Stimulated activated CD8-positive, alpha-beta memory T cell treated with anti-CD3 and anti-CD28 coated beads, Interleukin-15, amount 100 ng/mL, for 48 hours (primary cell): ENCODE data around the gene ATP5IF1.

ENCODE experiments used
- DNase-seq, 2 donors: peaks; one replicate each; pipeline ENCODE4 v3.0.0-alpha.2; 2020; ENCODE audit warnings: low read depth in 2 of 2

The ATP5IF1 gene

DNA sequence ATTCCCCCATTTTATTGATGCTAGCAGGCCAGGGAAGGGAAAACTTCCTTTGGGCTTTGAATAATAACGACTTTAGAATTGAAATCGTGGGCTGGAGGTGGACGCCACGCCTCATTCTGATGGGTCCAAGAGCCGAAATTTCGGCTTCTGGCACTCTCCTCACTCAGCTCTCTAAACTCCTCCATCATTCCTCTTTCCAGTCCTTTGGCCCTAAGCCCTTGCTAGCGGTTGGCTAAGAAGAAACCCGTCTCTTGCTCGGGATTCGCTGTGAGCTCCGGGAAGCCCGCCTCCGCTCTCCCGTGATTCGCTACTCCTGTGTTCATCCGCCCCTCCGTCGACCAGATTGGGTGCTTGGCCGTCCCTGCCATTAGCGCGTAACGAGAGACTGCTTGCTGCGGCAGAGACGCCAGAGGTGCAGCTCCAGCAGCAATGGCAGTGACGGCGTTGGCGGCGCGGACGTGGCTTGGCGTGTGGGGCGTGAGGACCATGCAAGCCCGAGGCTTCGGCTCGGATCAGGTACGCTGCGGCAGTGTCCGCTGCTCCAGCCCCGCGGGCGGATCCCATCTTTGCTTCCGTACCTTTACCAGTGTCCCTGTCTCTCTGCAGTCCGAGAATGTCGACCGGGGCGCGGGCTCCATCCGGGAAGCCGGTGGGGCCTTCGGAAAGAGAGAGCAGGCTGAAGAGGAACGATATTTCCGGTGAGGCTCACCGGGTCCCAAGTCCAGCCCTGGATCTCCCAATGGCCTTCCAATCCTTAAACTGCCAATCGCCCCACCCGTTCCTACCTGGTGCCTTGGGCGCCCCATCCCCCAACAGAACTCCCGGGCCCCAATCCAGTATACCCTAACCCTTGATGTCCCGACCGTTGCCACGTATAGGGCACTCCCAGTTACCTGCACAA, at the start of gene ATP5IF1:
Gene ATP5IF1, plus strand, starts transcription at position 370 of the 901 bp plus-strand sequence. Its CDS starts 60 bp downstream, at position 430.
- DNase-seq: peak; percentile 91 to 94

DNA sequence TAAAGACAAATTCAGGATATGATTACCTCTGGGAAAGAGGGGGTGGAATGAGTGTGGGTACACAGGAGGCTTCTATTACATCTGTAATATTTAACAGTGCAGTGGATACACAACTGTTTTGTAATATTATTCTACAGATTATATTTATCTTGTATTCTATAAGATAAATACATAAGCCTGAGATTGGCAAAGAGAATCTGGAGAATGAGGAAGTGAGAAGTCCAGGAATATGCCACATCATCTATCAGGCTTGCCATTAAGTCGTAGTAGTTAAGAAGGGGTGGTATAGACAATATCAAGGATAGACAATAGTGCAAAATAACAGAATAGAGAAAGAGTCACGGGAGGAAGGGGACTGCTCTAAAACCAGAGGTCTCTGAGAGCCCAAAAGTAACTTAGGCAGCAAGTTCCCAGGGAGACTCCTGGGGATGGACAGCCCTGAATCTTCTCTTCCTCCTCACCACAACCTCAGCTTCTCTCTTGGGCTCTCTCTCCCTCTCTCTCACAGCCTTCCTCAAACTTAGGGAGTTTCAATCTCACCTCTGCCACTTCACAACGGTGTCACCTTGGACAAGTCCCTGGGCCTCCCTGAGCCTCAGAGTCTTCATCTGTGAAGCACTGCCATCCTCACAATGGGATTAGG, 45.5 kb upstream of the ATP5IF1 start:
- DNase-seq: no peak

DNA sequence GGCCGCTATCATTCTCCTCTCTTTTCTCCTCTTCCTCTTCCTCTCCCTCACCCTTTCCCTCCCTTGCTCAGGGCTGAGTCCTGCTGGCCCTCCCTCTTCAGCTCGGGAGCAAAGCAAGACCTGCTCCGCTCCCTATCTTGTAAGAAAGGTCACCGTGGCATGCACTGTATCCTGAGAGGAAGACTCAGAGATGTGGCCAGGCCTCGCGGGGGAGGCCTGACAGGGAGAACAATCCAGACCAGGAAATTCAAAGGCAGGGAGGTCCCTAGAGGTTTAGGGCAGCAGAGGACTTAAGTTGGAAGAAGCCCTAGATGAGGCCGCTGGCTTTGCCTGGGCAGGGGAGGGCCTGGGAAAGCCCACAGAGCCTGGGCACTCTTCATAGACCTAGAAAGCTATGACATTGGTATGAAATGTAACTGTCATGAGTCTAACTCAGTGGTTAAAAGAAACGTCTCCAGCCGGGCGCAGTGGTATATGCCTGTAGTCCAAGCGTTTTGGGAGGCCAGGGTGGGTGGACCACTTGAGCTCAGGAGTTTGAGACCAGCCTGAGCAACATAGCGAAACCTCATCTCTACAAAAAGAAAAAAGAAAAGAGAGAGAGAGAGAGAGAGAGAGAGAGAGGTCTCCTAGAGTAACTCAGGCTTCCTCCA, 44.8 kb upstream of the ATP5IF1 start:
- no peak for DNase-seq

DNA sequence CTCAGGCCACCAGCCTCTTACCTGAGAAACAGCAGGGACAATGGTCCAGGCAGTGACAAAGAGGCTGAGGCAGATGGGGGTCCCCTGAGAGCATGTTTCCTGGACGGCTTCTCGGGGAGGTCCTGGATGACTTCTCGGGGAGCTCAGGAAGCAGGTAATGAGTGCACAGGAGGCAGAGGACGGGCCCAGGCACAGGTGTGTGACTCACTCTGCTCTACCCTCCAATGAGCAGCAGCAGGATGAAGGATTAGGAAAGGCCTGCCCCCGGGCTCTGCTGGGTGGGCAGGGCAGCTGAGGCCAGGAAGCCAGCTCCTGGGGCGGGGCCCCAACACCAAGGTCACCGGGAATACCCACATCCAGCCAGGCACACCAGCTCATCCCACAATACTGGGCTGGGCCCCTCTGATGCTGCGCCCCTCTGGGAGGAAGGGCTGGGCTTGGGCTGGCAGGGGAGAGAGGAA, 42.2 kb upstream of the ATP5IF1 start:
- DNase-seq: no peak

DNA sequence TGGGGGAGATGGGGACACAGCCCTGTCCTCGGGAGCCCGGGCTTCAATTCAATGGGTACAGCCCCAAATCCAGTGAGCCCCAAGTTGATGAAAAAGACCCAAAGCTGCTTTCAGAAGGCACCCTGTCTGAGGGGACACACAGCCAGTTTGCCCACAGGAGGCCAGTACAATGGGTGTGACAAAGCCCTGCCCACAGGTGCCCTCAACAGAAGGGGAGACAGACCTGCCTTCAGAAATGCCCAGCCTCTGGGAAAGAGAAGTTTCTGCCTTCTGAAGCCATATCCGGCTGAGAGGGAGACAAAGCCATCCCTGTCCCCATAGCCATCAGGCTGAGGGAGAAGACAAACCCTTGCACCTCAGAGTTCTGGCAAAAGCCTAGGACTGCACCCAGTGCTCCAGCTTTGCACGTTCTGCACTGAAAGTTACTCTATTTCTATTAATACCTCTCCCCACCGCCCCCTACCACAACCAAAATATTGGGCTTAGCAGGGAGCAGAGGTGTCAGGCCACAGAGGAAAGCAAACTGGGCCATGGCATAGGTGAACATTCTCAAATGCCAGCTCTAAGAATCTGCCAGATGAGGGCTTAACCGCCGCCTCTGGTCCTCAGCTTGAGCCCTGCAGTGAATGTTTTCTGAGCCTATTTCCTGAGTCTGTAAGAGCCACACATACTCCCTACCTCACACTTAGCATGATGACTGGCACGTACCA, 41.4 kb upstream of the ATP5IF1 start:
- no peak for DNase-seq

DNA sequence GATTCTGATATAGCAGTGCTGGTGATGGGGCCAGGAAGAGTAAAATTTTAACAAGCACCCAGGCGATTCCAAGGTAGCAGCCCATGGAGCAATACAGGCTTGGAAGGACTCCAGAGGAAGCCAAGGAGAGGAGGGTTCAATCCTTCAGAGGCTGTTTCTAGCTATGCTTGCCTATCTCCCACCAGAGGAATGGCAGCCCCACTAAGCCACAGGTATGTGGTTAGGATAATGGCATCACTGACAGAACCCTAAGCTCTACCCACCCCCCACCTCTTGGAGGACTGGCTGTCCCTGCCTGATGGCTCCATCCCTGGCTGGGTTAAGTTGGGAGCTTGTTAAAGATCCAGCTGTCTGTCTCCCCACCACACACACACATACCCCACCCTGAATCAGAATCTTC, 40.1 kb upstream of the ATP5IF1 start:
- no peak for DNase-seq

DNA sequence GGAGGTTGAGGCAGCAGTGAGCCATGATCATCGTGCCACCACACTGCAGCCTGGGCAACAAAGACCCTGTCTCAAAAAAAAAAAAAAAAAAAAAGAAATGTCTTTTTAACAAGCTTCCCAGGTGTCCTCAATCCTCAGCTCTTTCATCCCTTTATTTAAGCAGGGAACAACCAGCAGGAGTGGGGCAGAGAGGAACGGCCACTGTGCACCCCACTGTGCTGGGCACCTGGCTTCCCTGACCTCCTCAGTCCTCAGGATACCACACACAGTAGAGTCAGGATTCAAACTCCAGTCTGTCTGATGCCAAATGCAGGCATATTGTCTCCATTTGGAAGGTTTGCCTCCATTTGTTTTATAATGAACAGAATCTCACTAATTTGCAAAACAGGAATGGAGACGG, 39.6 kb upstream of the ATP5IF1 start:
- DNase-seq: no peak

DNA sequence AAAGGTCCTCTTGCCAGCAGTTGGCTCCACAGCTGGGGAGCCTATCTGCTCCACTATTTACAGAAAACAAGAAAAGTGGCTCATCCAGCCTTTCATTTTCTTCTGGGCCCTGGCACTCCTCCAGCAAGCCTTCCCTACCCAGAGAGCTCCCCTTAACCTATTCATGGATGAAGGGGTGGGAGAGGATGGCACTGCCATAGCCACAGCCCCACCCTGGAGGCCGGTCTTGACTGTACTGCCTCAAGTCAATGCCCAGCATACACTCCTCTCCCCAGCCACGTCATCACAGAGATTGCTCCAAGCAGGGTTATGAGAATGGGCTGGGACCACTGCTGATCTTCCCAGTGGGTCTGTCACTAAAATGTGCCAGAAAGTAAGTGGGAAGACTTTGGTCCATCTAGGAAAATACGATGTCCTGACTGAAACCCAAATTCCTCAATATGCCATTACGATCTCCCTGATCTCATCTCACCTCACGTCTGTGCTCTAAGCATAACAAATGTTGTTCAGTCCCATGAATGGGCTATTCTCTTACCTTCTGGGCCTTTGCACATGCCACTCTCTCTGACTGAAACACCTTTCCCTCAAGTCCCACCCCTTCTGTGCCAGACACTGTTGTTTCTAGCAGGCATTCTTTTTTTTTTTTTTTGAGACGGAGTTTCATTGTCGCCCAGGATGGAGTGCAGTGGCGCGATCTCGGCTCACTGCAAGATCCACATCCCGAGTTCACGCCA, 38.1 kb upstream of the ATP5IF1 start:
- no peak for DNase-seq

DNA sequence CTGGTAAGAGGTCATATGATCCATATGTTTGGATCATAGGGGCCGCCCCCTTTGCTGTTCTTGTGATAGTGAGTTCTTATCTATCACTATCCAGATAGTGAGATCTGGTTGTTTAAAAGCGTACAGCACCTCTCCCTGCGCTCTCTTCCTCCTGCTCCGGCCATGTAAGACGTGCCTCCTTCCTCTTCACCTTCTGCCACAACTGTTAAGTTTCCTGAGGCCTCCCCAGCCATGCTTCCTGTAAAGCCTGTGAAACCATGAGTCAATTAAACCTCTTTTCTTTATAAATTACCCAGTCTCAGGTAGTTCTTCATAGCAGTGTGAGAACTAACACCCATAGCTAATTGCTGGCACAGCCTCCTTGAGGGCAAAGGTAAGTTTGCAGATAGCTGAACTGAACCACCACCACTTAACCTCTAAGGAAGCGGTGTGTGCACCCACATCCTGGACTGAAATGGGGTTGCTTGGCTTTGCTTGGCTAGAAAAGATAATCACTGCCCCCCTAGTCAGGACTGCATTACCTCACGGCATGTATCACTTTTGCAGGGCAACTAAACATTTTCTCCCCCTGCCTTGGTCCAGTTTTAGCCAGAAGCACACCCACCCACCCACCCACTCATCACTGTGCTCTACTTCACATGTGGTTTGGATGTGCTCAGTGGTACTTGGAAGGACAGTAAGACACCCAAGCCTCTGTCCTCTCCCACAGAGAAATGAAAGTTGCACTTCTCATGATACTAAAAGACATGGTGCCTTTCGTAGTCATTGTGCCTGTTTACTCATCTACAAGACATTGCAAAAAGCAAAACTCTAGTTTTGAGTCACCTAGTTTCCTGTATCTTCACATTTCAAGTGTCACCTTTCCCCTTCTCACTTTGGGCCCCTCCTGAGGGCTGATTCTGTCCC, 36.3 kb upstream of the ATP5IF1 start:
- DNase-seq: peak; percentile 53 to 65

DNA sequence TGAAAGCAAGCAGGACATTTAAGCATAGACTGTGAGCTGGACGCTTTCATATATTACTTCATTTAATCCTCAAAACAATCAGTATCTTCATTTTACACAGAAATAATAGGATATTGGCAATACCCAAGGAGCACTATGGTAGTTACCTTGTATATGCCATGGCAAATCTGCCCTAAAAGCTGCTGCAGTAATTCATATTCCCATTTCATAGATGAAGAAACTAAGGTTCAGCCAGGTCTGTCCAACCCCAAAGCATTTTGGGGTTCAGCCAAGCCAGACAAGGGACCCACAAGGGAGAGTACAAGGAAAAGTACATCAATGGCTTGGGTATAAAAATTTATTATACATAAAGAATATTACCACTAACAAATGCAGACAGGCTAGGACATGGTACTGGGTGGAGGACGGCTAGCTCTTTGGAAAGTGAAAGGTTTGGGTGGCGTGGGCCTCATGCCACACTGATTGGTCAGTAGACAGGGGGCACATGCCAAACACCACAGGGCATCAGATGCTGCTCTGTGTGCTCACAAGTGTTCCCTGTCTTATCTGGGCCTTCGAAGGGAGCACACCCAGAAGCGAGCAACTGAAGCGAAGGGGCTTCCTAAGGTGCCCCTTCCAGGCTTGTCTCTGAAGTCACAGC, 35.6 kb upstream of the ATP5IF1 start:
- DNase-seq: no peak

DNA sequence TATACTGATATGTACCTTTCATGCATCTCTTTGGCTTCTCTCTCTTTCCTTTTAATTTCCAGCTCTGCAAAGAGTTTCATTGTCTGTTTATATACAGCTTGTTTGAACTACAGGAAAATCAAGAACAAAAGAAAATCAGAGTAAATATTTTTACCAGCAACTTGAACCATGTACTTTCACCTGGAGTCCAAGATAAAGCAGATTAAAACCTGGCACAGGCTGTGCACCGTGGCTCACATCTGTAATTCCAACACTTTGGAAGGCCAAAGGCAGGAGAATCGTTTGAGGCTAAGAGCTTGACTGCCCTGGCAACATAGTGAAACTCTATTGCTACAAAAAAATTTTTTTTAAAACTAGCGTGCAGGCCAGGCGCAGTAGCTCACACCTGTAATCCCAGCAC, 30.7 kb upstream of the ATP5IF1 start:
- no peak for DNase-seq

DNA sequence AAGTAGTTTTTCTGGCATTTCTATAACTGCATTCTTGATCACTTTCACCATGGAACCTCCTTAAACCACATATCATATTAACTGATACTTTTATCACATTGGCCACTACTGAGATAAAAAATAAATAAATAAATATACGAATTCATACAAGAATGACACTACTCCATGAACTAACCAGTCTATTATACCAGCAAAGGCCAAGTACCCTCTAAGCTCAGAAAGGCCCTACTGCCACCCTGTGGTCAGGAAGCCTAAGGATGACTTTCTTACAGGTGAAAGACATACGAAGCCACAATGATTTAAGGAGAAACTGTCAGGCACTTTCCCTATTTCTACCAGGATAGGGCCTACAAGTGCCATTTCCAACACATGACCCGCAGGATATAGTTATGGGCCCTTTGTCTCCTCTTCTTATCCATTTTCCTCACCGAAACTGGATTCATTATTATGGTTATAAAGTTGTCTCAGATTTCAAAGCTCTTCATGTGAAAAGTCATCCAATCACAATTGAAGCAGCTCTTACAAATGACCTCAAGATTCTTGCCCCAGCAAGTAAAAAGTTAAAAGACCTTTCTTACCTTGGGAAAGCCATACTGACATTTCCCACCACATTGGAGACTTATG, 27.0 kb upstream of the ATP5IF1 start:
- DNase-seq: peak in 1 of 2 donors; percentile 16

DNA sequence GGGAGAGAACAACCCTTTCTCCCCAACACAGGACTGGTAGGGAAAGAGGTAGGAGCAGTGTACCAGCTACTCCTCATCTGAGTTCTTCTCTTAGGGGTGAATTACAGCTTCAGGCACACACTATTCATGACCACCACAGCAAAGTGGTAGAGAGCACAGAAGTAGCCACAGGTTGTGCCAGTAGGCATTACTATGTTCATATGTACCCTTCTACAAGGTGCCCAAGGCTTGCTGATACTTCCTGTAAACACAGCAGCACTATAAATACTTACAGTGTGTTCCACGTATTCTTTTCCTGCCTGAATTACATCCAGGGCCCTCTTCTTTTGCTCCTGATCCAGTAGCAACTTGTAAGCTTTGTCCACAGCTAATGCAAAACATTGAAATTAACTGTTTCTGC, 26.2 kb upstream of the ATP5IF1 start:
- DNase-seq: no peak

DNA sequence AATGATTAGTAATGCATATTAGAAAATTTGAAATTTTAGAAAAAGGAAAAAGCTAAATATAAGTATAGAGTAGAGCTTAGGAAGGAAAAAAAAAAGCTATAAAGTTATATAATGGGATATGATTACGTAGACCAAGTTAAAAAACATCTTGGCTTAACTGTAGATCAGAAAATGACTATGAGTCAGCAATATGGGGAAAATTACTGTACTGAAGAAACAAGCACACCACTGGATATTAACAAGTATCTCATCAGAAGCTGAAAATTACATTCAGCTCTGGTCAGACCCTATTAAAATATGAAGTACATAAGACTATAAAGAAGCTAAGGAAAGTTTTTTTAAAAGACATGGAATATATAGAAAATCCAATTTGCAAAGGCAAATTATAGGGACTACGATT, 22.6 kb upstream of the ATP5IF1 start:
- DNase-seq: no peak

DNA sequence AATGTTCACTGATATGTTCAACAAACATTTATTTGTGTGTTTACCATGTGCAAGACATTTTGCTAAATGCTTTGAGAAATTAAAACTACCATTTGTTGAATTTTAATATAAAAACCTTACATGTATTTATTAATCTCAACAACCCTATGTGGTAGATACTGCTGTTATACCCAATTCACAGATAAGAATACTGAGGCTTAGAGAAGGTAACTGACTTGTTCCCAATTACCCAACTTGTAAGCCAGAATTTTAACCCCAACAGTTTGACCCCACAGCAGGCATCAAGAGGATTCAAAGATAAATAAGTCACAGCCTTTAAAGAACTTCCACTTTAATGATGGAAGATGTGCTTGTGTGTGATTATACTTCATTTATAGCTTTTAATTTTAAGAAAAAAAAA, 6.8 kb upstream of the ATP5IF1 start:
- no peak for DNase-seq

DNA sequence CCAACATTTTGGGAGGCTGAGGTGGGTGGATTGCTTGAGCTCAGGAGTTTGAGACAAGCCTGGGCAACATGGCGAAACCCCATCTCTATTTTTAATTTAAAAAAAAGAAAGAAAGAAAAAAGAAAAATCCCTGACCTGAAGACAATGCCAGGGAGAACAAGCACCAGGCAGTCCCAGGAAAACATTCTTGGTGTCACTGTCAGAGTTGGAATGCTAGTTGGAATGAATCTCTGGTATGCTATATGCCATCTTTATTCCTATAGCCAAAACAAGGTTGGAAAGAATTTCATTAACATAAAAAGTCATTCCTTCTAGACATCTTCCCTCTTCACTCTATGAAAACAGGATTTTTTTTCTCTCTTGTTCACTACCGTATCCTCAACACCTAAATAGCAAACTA, 5.9 kb upstream of the ATP5IF1 start:
- no peak for DNase-seq

DNA sequence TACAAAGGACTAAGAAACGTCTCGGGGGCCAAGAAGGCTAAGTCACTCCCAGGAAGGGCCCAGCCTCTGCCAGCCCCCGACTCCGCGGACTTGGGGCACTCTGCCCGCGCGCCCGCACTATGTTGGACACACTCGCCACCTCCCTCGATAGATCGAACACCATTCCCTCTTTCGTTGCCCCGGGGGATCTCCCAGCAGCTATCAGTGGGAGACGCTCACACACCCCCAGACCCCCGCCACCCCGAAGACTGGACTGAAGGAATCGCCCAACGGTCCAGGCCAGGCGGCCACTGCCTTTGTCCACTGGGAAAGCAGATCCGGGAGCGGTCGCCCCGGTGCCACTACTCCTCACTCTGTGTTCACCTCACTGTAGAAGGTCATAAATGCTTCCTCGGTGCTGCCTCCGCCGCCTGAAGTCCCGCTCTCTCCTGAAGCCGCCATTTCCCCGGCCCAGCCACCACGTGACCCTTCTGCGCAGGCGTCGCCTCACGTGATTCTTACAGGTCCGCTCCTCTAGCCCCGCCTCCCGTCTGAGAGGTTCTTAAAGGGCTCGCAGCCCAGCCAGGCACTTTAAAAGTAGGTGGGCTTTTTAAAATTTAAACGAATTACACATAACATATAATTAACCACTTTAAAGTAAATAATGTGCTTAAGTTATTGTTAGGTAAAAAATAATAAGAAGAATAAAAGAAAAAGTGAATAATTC, 3.2 kb upstream of the ATP5IF1 start, which contains the start of gene DNAJC8:
Gene DNAJC8, minus strand, starts transcription at position 472 of the 706 bp plus-strand sequence. Its CDS starts 31 bp downstream, at position 441.
- DNase-seq: peak; percentile 92 to 93

DNA sequence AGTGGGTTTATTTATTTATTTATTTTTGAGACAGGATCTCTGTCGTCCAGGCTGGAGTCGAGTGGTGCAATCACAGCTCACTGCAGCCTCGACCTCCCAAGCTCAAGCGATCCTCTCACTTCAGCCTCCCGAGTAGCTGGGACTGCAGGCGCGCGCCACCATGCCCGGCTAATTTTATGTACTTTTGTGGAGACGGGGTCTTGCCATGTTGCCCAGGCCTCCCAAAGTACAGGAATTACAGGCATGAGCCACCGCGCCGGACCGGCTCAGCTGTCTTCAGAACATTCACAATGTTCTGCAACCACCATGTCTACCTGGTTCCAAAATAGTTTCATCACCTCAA, 2.7 kb upstream of the ATP5IF1 start:
- DNase-seq: no peak
